GM12874 (cell line): ENCODE results near the gene MST1.

ENCODE experiments used
- CTCF ChIP-seq: IDR thresholded peaks from 2 replicates; pipeline ENCODE4 v1.5.1; 2011; ENCODE audit warnings: low read depth, mild to moderate bottlenecking, control low read depth, low read length, moderate library complexity; ENCODE audit not compliant: insufficient read depth

Gene MST1

GRCh38 chr3:49712631-49713317 lies 23.5 kb upstream of the MST1 start:
- TF ChIP-seq CTCF = no peak

GRCh38 chr3:49712166-49712565 lies 22.9 kb upstream of the MST1 start:
- no peak for TF ChIP-seq CTCF

GRCh38 chr3:49711489-49711888 lies 22.2 kb upstream of the MST1 start:
- no peak for TF ChIP-seq CTCF

- no peak for TF ChIP-seq CTCF
Observed at GRCh38 chr3:49709852-49710251, 20.6 kb upstream of the MST1 start.

GRCh38 chr3:49707113-49707480 lies 17.8 kb upstream of the MST1 start:
- no peak for TF ChIP-seq CTCF

- no peak for TF ChIP-seq CTCF
Observed at GRCh38 chr3:49706456-49707112, 17.3 kb upstream of the MST1 start.

- no peak for TF ChIP-seq CTCF
Observed at GRCh38 chr3:49705390-49705960, 16.2 kb upstream of the MST1 start.
